ENCODE results near the gene WEE1. TPM values are rescaled to one million over a fixed set of nuclear protein-coding genes. Genes with fewer than 3 reads are reported as not detected.
"Not testable (repeated sequence)": the region's sequence is repeated elsewhere in the genome, so short reads cannot be mapped to it uniquely, and the experiment has no call there.

The WEE1 gene
- polyA plus RNA-seq, 1 donor from 2014 or later, result 16.0 TPM

- Histone ChIP-seq H3K9me3 (ENCODE audit: low read length) (no peaks in the 10 kb centered on the region), H3K27ac (ENCODE audit: low read length) (no peak overlapping the region), H3K9me2 (ENCODE audit: insufficient read depth, low read length) (no peaks in the 10 kb centered on the region), H3K27me3 (ENCODE audit: insufficient read depth, low read depth, low read length) (no peaks in the 10 kb centered on the region), H3K36me3 (ENCODE audit: insufficient read depth, low read length) (no peaks in the 10 kb centered on the region), H3K4me3 (ENCODE audit: low read length) (no peak overlapping the region), H3K79me2 (replicated peaks; ENCODE audit: insufficient read depth, low read length) (no peaks in the 10 kb centered on the region), H3K9ac (ENCODE audit: low read length) (no peak overlapping the region), H3K4me2 (ENCODE audit: low read length) (no peak overlapping the region), H3F3A (ENCODE audit: insufficient read depth, low read length, poor library complexity, severe bottlenecking) (no peaks in the 10 kb centered on the region), H2AFZ (ENCODE audit: low read depth, low read length) (no peak overlapping the region), H4K20me1 (ENCODE audit: insufficient read depth) (no peaks in the 10 kb centered on the region)
- TF ChIP-seq RAD21 (conservative IDR thresholded peaks at IDR 0.05), result no peak
- TF ChIP-seq POLR2AphosphoS5 (IDR thresholded peaks at IDR 0.05), result no peak
- TF ChIP-seq, protein P1, sequence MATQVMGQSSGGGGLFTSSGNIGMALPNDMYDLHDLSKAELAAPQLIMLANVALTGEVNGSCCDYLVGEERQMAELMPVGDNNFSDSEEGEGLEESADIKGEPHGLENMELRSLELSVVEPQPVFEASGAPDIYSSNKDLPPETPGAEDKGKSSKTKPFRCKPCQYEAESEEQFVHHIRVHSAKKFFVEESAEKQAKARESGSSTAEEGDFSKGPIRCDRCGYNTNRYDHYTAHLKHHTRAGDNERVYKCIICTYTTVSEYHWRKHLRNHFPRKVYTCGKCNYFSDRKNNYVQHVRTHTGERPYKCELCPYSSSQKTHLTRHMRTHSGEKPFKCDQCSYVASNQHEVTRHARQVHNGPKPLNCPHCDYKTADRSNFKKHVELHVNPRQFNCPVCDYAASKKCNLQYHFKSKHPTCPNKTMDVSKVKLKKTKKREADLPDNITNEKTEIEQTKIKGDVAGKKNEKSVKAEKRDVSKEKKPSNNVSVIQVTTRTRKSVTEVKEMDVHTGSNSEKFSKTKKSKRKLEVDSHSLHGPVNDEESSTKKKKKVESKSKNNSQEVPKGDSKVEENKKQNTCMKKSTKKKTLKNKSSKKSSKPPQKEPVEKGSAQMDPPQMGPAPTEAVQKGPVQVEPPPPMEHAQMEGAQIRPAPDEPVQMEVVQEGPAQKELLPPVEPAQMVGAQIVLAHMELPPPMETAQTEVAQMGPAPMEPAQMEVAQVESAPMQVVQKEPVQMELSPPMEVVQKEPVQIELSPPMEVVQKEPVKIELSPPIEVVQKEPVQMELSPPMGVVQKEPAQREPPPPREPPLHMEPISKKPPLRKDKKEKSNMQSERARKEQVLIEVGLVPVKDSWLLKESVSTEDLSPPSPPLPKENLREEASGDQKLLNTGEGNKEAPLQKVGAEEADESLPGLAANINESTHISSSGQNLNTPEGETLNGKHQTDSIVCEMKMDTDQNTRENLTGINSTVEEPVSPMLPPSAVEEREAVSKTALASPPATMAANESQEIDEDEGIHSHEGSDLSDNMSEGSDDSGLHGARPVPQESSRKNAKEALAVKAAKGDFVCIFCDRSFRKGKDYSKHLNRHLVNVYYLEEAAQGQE (IDR thresholded peaks at IDR 0.05; ENCODE audit: borderline replicate concordance), result no peak
- TF ChIP-seq MXI1 (conservative IDR thresholded peaks at IDR 0.05; ENCODE audit: poor library complexity, severe bottlenecking), result no peak
Observed at GRCh38 chr11:9601037-9601875, 27.8 kb downstream of the WEE1 start.

DNA sequence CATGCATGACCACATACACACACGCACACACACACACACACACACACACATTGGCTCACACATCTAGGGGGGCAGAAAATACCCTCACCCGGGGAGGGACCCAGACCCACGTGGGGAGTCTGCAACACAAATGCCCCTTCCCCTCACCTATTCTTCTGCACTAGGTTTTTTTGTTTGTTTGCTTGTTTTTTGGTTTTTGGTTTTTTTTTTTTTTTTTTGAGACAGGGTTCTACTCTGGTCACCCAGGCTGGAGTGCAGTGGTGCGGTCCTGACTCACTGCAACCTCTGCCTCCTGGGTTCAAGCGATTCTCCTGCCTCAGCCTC, 28.4 kb downstream of the WEE1 start:
- H3K9ac ChIP-seq (ENCODE audit: low read length), result no peak overlapping the region
- no peaks in the 10 kb centered on the region for H3K79me2 ChIP-seq (replicated peaks; ENCODE audit: insufficient read depth, low read length)
- no peaks in the 10 kb centered on the region for H3K36me3 ChIP-seq (ENCODE audit: insufficient read depth, low read length)
- no peaks in the 10 kb centered on the region for H3K27me3 ChIP-seq (ENCODE audit: insufficient read depth, low read depth, low read length)
- H3K27ac ChIP-seq (ENCODE audit: low read length), result no peak overlapping the region
- no peak for TF ChIP-seq RAD21 (conservative IDR thresholded peaks at IDR 0.05)
- TF ChIP-seq TAF1 (IDR thresholded peaks at IDR 0.05; ENCODE audit: low read depth), result no peak
- no peak for TF ChIP-seq POLR2AphosphoS5 (IDR thresholded peaks at IDR 0.05)
- TF ChIP-seq, protein P1 (IDR thresholded peaks at IDR 0.05; ENCODE audit: borderline replicate concordance), result no peak
- TF ChIP-seq EP300 (conservative IDR thresholded peaks at IDR 0.05; ENCODE audit: poor library complexity, severe bottlenecking), result no peak
- TF ChIP-seq MXI1 (conservative IDR thresholded peaks at IDR 0.05; ENCODE audit: poor library complexity, severe bottlenecking), result no peak
- TF ChIP-seq, protein P2, sequence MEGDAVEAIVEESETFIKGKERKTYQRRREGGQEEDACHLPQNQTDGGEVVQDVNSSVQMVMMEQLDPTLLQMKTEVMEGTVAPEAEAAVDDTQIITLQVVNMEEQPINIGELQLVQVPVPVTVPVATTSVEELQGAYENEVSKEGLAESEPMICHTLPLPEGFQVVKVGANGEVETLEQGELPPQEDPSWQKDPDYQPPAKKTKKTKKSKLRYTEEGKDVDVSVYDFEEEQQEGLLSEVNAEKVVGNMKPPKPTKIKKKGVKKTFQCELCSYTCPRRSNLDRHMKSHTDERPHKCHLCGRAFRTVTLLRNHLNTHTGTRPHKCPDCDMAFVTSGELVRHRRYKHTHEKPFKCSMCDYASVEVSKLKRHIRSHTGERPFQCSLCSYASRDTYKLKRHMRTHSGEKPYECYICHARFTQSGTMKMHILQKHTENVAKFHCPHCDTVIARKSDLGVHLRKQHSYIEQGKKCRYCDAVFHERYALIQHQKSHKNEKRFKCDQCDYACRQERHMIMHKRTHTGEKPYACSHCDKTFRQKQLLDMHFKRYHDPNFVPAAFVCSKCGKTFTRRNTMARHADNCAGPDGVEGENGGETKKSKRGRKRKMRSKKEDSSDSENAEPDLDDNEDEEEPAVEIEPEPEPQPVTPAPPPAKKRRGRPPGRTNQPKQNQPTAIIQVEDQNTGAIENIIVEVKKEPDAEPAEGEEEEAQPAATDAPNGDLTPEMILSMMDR (IDR thresholded peaks at IDR 0.05; ENCODE audit: poor library complexity, severe bottlenecking), result no peak
- TF ChIP-seq EZH2 (IDR thresholded peaks at IDR 0.05; ENCODE audit: borderline replicate concordance, insufficient read depth, low read length, poor library complexity, severe bottlenecking), result no peak
- TF ChIP-seq SMC3 (conservative IDR thresholded peaks at IDR 0.05; ENCODE audit: poor library complexity), result no peak
- H4K20me1 ChIP-seq (ENCODE audit: insufficient read depth), result no peaks in the 10 kb centered on the region
- H3K9me2 ChIP-seq (ENCODE audit: insufficient read depth, low read length), result no peaks in the 10 kb centered on the region
- no peaks in the 10 kb centered on the region for H3F3A ChIP-seq (ENCODE audit: insufficient read depth, low read length, poor library complexity, severe bottlenecking)
- H3K4me2 ChIP-seq (ENCODE audit: low read length), result no peak overlapping the region
- H2AFZ ChIP-seq (ENCODE audit: low read depth, low read length), result no peak overlapping the region
- H3K4me3 ChIP-seq (ENCODE audit: low read length), result no peak overlapping the region
- H3K9me3 ChIP-seq (ENCODE audit: low read length), result no peaks in the 10 kb centered on the region

DNA sequence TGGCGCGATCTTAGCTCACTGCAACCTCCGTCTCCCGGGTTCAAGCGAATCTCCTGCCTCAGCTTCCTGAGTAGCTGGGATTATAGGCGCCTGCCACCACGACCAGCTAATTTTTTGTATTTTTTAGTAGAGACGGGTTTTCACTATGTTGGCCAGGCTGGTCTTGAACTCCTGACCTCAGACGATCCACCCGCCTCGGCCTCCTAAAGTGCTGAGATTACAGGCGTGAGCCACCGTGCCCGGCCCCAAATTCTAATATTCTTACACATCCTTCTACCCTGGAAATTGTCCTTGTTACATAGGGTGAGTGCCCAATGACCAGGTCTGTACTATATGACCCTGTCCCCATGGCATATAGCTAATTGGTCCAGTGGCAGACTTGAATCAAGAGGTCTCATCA, 29.7 kb downstream of the WEE1 start:
- not testable (repeated sequence) for H3K27me3 ChIP-seq (ENCODE audit: insufficient read depth, low read depth, low read length); H3K9me2 ChIP-seq (ENCODE audit: insufficient read depth, low read length); H4K20me1 ChIP-seq (ENCODE audit: insufficient read depth); H3K79me2 ChIP-seq (replicated peaks; ENCODE audit: insufficient read depth, low read length); H2AFZ ChIP-seq (ENCODE audit: low read depth, low read length); H3K27ac ChIP-seq (ENCODE audit: low read length); H3F3A ChIP-seq (ENCODE audit: insufficient read depth, low read length, poor library complexity, severe bottlenecking); H3K36me3 ChIP-seq (ENCODE audit: insufficient read depth, low read length); H3K4me2 ChIP-seq (ENCODE audit: low read length); H3K4me3 ChIP-seq (ENCODE audit: low read length); H3K9me3 ChIP-seq (ENCODE audit: low read length); H3K9ac ChIP-seq (ENCODE audit: low read length)
